ENCODE data around the gene ARID5A. TPM values are rescaled to one million over a fixed set of nuclear protein-coding genes. Genes with fewer than 3 reads are reported as not detected.

The ARID5A gene
- total and polyA plus RNA-seq, 2 of the 13 experiments (the other 11 are each of a cell fraction or from before 2014, with no cell fraction given): 6.0 to 9.5 TPM

- TF ChIP-seq ETS1 (CRISPR knock-in tag; IDR thresholded peaks at IDR 0.05) (0 out of 2 replicates have a peak, but pooled peaks have one; percentile 66), NRL (CRISPR knock-in tag; IDR thresholded peaks at IDR 0.05; ENCODE audit: borderline replicate concordance) (peak; percentile 58), PITX1 (CRISPR knock-in tag; IDR thresholded peaks at IDR 0.05) (no peak), AHDC1 (CRISPR knock-in tag; IDR thresholded peaks at IDR 0.05; ENCODE audit: borderline replicate concordance) (0 out of 2 replicates have a peak, but pooled peaks have one; percentile 20), PREB (CRISPR knock-in tag; IDR thresholded peaks at IDR 0.05) (no peak), ZNF512B (CRISPR knock-in tag; IDR thresholded peaks at IDR 0.05; ENCODE audit: borderline replicate concordance) (peak; percentile 90; the same call in 1 of the 2 replicates), ZNF605 (CRISPR knock-in tag; IDR thresholded peaks at IDR 0.05) (0 out of 2 replicates have a peak, but pooled peaks have one; percentile 47), HINFP (CRISPR knock-in tag; IDR thresholded peaks at IDR 0.05; ENCODE audit: low read depth) (peak; percentile 9; the same call in 1 of the 2 replicates), ZNF781 (CRISPR knock-in tag; IDR thresholded peaks at IDR 0.05; ENCODE audit: borderline replicate concordance, not compliant biosample characterization) (peak; percentile 8), ZZZ3 (CRISPR knock-in tag; IDR thresholded peaks at IDR 0.05; ENCODE audit: borderline replicate concordance) (no peak), ZNF234 (CRISPR knock-in tag; conservative IDR thresholded peaks at IDR 0.05) (no peak), ZNF235 (CRISPR knock-in tag; IDR thresholded peaks at IDR 0.05; ENCODE audit: borderline replicate concordance) (no peak), ASH2L (IDR thresholded peaks at IDR 0.05; ENCODE audit: insufficient read length, low read depth, low read length) (peak; percentile 32), SP2 (CRISPR knock-in tag; IDR thresholded peaks at IDR 0.05) (peak; percentile 5; the same call in 1 of the 2 replicates), PTBP1 (IDR thresholded peaks at IDR 0.05; ENCODE audit: low read depth, low read length, poor library complexity, severe bottlenecking) (peak; percentile 62)
Observed at GRCh38 chr2:96537066-96537733, 648 bp downstream of the ARID5A start (continued).
